ENCODE data around the gene DTNB.

DNA sequence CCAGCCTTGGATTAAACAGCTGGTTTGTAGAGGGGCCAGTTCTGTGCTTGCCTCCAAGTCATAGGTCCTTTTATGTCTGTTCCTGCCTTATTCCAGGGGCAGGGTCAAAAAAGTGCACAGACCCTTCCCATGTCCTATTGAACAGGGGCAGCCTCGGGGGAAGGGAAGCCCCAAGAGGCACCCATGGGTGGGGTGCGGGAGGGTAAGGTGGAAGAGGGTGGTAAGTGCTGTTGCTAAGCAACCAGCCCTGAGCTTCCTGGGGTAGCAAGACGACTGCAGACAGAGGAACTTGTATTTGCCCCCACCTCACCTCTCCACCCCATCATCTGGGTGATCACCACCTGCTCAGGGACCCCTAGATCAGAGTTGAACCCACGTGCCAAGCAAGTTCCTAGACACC is 339.4 kb downstream of the DTNB start:
- TF ChIP-seq, protein P1, sequence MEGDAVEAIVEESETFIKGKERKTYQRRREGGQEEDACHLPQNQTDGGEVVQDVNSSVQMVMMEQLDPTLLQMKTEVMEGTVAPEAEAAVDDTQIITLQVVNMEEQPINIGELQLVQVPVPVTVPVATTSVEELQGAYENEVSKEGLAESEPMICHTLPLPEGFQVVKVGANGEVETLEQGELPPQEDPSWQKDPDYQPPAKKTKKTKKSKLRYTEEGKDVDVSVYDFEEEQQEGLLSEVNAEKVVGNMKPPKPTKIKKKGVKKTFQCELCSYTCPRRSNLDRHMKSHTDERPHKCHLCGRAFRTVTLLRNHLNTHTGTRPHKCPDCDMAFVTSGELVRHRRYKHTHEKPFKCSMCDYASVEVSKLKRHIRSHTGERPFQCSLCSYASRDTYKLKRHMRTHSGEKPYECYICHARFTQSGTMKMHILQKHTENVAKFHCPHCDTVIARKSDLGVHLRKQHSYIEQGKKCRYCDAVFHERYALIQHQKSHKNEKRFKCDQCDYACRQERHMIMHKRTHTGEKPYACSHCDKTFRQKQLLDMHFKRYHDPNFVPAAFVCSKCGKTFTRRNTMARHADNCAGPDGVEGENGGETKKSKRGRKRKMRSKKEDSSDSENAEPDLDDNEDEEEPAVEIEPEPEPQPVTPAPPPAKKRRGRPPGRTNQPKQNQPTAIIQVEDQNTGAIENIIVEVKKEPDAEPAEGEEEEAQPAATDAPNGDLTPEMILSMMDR (conservative IDR thresholded peaks at IDR 0.05): no peak
- TF ChIP-seq ZFX (IDR thresholded peaks at IDR 0.05): no peak

Measured in C4-2B (cell line).